ENCODE measurements around the gene APOC3.
A peak's percentile ranks its signal among the peaks of the same experiment; 100 is the strongest.

APOC3 gene

DNA sequence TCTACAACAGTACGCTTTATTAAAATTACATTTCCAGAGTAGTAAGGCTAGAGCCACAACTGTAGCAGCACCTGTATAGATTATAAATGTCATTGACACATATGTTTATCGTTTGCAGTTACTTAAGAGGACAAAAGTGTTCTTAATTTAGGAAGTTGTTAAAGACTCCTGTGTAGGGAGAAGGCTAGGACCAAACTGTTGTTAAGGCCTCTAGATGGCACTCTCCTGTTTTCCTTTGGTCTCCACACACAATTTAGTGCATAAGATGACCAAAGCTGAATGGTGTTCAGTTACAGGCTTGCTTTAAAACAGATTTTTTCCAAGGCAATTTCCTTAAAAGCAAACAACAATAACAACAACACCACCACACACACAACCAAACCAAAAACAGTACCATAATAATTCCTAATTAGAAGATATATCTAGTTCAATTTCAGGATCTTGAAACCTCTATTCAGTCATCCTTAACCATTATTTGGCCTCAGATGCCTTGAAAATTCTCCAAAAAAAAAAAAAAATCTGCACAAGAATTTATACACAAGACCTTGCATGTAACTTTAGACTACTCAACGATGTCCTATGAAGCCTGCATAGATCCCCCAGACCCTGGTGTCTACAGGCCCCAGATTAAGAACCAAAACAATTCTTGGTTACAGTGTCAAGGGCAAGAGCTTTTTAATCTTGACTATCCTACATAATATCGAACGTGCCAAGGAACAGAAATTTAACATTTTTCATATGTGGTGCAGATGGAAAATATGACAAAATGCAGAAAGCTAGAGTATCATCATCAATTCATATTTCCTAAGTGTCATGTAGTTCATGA lies 50.3 kb downstream of the APOC3 start:
- Mint-ChIP-seq H3K36me3 (ENCODE audit: low read depth) (peaks cover 17% of the 10 kb centered on the region), H3K4me1 (ENCODE audit: low read depth) (peaks cover 5% of the 10 kb centered on the region), H3K4me3 (no peak overlapping the region), H3K9me3 (no peaks in the 10 kb centered on the region), H3K27ac (peak overlapping the region; percentile 8), H3K27me3 (ENCODE audit: low read depth) (no peaks in the 10 kb centered on the region)

DNA sequence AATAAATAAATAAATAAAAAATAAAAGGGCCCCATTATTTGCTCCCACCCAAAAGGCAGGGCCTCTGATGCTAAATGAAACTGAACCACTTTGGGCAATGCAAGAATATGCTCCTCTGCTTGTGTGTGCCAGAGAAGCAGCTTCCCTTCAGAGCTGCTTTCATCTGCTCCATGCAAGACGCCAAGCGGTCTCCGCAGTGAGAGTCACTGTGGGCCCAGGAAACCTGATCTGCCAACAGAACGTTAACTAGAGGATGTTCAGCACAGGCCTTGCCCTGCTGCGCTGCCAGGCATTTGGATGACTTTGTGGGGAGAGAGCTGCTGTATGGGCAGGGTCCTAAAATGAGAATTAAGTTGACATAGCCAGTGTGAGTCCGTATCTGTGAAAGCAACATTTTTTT lies 51.4 kb downstream of the APOC3 start:
- Mint-ChIP-seq H3K36me3 (ENCODE audit: low read depth) (peaks cover 9% of the 10 kb centered on the region), H3K4me3 (no peak overlapping the region), H3K27me3 (ENCODE audit: low read depth) (no peaks in the 10 kb centered on the region), H3K27ac (no peak overlapping the region), H3K4me1 (ENCODE audit: low read depth) (peaks cover 5% of the 10 kb centered on the region), H3K9me3 (no peaks in the 10 kb centered on the region)

DNA sequence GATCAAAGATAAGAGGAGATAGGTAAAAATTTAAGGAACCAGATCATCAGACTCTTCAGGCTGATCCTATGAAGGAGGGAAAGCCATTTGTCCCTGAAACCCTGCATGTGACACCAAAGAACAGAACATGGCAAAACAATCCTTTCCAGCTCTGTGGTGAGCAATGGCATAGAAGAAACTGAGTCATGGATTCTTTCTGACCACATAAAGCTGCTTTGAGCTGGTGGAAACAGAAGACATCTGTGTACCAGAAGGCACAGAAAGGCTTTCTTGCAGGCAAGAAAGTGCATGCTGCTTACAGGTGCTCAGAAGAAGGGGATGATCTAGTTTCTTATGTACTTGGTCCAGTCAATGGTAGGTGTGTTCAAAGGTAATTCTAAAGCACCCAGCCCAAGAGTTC lies 52.7 kb downstream of the APOC3 start:
- Mint-ChIP-seq H3K9me3 (no peaks in the 10 kb centered on the region), H3K36me3 (ENCODE audit: low read depth) (peaks cover 14% of the 10 kb centered on the region), H3K27ac (no peak overlapping the region), H3K4me1 (ENCODE audit: low read depth) (peaks cover 5% of the 10 kb centered on the region), H3K4me3 (no peak overlapping the region), H3K27me3 (ENCODE audit: low read depth) (no peaks in the 10 kb centered on the region)
